ENCODE data around the gene PGAM4.
"Not testable (repeated sequence)": the region's sequence is repeated elsewhere in the genome, so short reads cannot be mapped to it uniquely, and the experiment has no call there.

The PGAM4 gene

DNA sequence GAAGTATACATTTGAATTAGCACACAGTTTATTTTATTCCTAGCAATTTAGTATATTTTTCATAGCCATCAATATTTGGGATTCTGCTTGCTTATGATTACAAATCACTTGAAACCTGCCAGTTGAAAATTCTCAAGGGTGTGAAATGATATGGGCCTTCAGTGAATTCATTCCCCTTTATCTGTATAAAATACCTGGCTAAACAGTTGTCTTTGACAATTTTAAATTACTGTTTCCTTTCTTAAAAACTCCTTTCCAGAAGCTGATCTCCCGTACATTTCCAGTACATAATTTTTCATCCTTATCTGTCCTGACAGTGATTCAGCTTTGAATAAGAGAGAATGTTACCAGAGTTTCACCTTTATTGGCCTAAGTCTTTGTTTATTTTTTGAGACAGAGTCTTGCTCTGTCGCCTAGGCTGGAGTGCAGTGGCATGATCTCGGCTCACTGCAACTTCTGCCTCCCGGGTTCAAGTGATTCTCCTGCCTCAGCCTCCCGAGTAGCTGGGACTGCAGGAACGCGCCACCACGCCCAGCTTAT, 45.0 kb downstream of the PGAM4 start:
- DNase-seq = no peak

DNA sequence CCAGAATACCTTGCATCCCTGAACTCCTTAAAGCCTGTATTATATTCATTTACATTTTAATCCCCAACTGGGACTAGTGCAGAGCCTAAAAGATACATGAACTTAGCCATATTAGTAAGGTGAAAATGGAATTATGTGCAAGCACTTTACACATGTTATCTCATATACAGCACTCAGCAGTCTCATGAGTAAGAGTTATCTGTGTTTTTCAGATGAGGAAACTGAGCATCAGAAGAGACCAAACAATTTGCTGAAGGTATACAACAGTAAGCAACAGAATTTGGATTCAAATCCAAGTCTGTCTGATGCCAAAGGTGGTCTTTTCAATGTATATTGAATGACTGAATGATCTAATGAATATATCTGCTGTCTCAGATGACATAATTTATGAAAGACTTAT, 46.7 kb downstream of the PGAM4 start:
- no peak for DNase-seq

DNA sequence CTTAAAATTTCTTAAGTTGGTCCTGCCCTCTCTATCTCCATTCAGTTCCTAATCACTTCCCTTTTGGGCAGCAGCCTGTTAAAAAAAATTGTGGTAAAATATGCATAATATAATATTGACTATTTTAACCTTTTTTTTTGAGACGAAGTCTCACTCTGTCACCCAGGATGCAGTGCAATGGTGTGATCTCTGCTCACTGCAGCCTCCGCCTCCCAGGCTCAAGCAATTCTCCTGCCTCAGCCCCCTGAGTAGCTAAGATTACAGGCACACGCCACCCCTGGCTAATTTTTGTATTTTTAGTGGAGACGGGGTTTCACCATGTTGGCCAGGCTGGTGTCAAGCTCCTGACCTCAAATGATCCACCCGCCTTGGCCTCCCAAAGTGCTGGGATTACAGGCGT, 50.1 kb downstream of the PGAM4 start:
- DNase-seq = not testable (repeated sequence)

DNA sequence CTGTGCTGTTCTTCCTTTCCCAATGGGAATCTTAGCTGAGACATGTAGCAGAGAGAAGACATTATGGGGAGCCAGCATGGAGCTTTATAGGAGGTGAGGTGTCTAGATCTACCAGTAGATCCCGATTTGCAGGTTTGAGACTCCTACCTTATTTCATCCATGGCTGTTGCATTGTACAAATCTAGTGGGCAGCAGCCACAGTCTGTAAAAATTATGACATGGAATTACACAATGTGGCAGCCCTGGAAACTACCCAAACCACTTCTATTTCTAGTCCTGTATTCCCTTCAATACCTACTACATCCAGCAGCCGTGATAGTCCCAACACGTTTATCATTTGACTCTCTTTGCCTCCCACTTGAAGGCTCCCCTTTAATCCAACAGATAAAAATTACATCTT, 50.9 kb downstream of the PGAM4 start:
- DNase-seq = no peak
